HG02870 (cell line): ENCODE measurements around the gene FAM120B.
"Not testable (repeated sequence)": the region's sequence is repeated elsewhere in the genome, so short reads cannot be mapped to it uniquely, and the experiment has no call there.

ENCODE experiments used
- ATAC-seq: cut with Tn5 transposase; IDR thresholded peaks from one replicate; pipeline ENCODE4 v1.9.1; 2021; ENCODE audit warnings: mild to moderate bottlenecking, moderate library complexity; ENCODE audit not compliant: unreplicated experiment

Gene FAM120B, protein sequence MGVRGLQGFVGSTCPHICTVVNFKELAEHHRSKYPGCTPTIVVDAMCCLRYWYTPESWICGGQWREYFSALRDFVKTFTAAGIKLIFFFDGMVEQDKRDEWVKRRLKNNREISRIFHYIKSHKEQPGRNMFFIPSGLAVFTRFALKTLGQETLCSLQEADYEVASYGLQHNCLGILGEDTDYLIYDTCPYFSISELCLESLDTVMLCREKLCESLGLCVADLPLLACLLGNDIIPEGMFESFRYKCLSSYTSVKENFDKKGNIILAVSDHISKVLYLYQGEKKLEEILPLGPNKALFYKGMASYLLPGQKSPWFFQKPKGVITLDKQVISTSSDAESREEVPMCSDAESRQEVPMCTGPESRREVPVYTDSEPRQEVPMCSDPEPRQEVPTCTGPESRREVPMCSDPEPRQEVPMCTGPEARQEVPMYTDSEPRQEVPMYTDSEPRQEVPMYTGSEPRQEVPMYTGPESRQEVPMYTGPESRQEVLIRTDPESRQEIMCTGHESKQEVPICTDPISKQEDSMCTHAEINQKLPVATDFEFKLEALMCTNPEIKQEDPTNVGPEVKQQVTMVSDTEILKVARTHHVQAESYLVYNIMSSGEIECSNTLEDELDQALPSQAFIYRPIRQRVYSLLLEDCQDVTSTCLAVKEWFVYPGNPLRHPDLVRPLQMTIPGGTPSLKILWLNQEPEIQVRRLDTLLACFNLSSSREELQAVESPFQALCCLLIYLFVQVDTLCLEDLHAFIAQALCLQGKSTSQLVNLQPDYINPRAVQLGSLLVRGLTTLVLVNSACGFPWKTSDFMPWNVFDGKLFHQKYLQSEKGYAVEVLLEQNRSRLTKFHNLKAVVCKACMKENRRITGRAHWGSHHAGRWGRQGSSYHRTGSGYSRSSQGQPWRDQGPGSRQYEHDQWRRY

DNA sequence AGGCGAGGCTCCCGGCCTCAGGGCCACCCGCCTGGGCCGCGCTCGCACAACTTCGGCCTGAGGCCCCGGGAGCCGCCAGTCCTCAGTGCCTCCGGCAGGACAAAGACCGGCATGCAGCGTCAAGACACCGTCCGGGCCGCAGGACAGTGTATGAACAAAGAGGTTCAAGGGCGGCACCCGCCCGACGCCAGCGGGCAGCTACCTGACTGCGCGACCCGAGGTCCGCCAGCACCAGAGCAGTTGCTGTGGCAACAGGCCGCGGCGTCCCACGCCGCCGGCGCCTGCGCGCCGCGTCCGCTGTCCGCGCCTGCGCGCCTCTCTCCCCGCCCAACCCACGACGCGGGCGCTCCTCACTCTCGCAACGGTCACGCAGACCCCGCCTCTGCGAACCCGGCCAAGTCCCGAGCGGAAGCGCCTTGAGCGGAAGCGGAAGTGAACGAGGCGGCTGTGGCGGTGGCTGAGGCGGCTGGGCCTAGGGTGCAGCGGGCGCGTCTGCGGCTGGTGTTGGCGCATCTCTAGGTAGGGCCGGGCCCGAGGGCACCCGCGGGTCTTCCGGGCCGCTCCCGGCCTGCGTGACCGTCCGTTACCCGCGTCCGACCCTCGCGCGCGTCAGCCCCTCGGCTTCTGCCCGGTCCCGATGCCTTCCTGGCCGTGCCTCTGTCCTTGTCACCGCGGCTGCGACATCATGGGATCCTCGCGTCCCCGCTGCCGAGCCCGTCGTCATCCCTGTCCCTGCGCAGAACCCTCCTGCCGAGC is at the start of gene FAM120B:
FAM120B (plus strand) TSS at position 435 of the 756 bp plus-strand sequence. CDS start 10,633 bp downstream, outside the sequence.
- peak; percentile 97 for ATAC-seq

DNA sequence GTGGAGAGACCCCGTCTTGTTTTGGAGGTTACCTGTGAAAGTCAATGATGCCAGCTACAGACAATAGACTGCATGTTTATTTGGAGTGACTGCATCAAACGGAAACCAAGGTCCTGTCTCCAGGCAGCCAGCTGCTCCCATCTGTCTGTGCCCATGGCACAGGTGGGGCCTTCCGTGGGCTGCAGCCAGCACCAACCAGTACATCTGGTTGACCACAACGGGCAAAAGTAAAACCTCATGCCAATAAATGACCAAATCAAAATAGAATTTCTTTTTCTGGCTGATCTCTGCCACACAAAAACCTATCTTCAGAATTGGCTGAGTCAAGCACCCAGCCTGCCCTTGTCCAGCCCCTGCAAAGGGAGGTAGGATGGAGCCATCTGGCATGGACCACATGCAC is 49.2 kb upstream of the FAM120B start:
- ATAC-seq = no peak

DNA sequence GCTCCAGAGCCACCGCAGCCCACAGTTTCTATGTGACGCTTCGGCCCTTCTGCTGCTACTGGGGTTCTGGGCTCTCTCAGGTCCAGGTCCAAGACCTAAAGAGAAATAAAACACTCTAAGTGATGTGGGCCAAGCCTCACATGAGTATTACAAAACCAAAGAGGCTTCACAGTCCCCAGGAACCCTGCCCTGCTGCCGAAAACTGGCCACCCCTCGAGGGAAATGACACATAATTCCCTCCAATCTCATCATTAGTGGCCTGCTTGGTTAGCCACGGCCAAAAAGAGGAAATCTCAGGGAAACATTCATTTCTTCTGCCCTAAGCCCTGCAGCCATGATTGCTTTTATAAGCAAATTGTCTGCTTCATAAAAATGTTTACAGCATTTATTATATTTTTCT is 48.2 kb upstream of the FAM120B start:
- ATAC-seq = no peak

DNA sequence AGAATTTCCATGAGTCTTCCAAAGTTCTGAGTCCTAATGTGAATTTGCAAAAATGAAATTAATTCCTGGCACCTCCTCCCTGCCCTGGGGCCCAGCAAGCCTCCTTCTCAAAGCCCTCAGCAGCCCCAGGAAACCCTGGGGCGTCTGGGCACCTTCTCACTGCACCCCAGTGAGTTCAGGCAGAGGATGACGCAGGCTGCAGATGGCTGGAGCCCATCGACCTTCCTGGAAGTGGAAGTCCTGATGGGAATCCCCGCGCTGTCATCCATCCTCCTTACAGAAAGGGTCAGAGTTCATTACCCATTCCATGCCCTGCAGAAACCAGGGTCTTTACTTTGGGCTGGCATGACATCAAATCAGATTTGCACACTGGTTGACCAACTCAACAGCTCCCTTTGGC is 47.3 kb upstream of the FAM120B start:
- ATAC-seq = no peak

DNA sequence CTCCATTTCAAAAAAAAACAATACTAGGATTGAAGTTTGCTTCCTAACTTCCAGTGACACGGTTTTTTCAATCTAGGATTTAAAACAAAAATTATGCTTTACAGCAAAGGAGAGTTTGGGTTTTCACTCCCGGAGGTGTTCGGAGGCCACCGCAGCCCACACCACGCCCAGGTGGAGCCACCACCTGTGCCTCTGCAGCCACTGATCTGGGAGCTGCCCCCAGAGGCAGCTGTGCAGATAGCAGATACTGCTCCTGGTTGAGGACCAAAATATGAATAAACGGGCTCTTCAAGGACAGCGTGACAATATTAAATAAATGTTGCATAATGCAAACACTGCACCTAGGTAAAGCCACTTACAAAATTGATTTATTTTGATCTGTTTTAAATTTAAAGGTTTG is 45.9 kb upstream of the FAM120B start:
- no peak for ATAC-seq

DNA sequence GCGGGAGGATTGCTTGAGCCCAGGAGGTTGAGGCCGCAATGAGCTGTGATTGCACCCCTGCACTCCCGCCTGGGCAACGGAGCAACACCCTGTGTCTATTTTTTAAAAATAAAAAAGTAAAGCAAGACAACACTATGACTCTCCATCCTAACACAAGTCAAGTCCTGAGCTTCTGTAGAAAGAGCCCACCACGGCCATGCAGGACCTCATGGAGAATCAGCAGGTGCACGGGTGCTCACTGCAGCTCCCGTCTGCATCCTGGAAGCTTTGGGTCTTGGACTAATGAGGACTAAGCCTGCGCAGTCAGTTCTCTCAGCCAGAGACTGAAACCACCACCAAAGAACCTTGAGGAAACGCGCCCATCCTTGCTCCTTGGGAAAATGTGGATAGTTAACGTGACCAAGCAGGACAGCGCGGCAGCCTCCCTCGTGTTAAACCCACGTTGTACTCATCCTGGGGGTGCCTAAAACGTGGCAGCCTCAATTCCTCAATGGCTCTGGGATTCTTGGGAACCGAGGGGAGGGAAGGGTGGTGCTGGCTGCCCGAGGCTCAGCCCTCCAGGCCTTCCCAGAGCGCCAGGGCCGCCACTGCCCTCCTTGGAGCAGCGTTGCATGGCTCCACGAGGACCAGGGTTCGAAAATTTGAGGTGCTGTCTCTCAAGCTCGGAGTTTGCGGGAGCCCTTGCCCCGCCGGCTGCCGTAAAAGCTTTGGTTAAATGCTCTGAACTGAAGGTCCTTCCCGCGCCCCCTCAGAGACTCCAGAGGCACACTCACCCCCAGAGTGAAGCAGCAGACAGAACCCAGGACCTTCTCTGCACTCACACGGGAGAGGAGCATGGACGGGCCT is 44.7 kb upstream of the FAM120B start:
- ATAC-seq = no peak

DNA sequence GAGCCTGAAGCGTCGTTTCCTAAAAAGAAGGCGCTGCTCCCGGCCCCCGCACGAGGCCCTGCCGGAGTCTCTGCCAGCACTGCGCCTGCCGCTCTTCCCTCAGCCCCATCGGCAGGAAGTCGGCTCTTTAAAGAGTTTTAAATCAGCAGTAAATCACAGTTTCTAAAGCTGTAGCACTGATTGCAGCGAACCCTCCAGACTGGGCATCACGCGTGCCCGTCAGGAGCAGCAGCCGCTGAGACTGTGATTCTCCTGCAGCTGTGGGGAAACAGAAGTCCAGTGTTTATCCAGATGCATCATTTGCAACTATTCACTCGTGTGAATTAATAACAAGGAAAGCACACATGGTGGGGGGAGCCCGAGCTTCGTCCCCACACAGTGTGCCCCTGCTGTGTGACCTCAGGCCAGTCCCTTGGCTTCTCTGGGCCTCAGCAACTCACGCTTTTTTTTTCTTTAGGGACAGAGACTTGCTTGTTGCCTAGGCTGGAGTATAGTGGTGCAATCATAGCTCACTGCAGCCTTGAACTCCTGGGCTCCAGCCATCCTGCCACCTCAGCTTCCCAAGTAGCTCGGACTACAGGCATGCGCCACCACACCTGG is 44.0 kb upstream of the FAM120B start:
- ATAC-seq = no peak

DNA sequence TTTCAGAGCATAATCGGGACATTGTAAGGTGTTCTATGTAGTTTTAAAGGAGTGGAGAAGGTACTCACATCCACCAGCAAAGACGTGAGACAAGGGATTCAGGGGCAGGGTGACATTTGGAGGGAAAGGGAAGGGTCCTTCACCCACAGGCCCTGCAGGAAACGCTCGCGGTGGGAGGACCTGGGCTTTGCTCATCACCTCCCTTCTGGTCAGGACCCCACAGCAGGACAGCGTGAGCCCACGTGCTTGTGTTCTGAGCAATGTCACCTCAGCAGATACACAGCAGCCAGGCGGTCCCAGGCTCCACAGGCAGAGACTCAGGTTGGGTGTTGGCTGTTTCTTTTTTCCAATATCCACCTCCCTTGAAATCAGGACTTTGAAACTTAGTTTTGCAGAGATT is 43.1 kb upstream of the FAM120B start:
- no peak for ATAC-seq

DNA sequence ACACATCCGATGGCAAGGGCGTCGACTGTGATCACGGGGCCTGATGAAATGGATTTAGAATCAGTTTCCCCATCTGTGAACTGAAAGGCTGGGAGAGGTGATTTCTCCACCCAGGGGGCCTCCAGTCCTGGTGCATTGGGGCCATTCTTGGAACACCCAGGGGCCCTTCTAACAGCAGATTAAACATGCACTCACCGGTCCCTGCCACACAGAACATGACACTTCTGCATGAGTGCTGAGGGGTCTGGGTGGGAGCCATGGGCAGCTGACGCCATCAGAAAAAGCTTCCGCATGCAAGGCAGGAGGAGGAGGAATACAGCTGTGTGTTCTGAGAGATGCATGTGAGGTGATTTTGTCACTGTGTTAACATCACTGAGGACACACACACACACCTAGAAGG is 42.5 kb upstream of the FAM120B start:
- ATAC-seq = no peak

DNA sequence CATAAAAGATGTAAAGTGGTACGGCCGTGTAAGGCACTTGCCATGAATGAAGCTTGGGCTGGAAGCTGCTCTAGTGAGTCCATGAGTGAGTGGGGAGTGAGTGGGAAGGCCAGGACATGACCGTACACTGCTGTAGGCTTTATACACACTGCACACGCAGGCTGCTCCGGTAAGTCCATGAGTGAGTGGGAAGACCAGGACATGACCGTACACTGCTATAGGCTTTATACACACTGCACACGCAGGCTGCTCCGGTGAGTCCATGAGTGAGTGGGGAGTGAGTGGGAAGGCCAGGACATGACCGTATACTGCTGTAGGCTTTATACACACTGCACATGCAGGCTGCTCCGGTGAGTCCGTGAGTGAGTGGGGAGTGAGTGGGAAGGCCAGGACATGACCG is 41.9 kb upstream of the FAM120B start:
- not testable (repeated sequence) for ATAC-seq

DNA sequence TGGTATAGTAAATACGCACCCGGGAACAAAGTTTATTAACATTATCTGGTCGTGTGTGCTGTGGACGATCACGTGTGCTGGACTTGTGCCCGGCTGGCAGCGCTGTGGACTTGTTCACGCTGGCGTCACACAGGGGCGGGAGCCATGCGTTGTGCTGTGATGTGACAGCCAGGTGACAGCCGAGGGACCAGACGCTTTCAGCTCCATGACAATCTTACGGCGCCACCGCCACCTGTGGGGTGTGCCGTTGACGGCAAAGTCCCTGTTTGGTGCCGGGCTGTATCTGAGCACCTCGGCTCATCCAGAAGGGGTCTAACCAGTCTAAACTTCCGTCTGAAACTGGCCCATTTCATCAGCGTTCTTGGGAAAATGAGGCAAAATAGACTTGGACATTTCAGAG is 40.9 kb upstream of the FAM120B start:
- ATAC-seq = no peak

DNA sequence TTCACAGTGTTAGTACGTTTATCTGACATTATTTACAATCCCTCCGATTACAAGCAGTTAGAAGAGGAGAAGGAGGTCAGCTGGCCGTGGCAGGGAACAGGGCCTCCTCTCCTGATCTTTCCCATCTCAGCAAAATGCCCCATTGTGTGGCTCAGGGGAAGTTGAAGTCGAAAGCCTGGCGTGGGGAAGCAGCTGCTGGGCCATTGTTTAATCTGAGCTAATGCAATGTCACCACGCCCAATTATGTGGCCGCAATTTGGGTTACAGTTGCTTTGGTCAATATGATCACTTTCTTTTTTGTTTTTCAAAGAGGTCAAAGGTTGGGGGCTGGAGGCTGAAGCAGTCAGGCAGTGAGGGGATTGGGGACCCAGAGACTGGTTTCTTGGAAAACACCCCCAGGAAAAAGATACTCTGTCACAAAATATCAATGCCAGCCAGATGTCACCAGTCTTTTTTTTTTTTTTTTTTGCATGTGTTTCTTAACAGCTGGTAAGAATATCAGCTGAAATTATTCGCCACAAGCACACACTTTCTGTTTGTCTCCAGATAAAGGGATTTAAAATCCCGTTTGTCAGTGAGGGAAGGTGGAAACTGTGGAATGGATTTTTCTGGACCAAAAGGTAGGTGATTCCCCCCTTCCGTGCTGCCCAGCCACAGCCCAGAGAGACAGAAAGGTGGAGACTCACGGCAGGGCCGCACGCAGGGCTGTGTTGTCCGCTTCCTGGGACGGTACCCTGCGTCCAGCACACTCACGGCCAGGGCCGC is 40.3 kb upstream of the FAM120B start:
- ATAC-seq = no peak

DNA sequence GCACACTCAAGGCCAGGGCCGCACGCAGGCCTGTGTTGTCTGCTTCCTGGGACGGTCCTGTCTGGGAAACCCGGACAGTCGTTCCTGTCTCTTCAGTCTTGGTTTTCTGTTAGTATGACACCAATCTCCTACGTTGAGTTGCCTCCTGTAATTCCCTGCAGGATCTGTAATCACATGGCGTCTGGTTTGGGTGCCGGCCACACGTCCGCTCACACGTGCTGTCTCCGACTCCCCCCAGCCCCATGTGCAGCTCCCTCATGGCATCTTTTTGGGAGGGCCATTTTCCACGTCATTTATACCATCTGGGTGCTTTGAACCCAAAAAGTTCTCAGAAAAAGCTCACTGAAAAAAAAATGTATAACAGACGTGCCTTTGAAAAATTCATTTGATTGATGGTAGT is 38.9 kb upstream of the FAM120B start:
- ATAC-seq = no peak

DNA sequence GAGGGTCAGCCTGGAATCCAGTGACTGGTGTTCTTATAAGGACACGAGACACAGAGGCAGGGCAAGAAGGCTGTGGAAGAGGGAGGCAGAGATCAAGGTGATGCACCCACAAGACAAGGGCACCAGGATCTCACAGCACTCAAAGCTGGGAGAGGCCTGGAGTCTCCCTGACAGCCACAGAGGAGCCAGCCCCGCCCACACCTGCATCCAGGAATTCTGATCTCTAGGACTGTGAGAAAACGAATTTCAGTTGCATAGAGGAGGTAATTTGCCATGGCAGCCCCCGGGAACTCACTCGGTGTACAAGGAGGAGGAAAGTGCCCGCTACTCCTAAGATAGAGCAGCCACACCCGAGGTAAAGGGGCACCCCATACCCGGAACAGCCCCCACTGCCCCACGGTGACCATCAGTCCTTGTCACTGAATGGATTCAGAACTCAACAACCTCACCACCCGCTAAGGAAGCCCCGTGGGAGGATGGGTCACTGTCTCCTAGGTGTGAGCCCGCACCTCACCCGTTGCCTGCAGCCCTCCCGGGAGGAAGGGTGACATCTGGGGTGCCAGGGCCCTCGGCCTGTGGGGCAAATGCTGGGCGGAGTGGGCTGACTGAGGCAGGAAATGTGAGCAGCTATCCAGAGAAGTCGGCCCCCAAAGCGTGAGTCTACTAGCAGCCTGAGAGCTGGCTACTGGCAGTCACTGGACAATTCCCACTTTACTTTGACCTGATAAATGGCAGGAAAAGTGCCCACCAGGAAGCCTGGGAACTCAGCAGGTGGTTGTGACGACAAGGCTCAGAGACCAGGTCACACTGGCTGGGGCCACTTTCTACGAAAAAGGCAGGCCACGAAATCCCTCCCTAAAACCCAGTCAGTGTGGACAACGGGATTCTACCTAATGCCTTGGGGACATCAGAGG is 38.1 kb upstream of the FAM120B start:
- no peak for ATAC-seq

DNA sequence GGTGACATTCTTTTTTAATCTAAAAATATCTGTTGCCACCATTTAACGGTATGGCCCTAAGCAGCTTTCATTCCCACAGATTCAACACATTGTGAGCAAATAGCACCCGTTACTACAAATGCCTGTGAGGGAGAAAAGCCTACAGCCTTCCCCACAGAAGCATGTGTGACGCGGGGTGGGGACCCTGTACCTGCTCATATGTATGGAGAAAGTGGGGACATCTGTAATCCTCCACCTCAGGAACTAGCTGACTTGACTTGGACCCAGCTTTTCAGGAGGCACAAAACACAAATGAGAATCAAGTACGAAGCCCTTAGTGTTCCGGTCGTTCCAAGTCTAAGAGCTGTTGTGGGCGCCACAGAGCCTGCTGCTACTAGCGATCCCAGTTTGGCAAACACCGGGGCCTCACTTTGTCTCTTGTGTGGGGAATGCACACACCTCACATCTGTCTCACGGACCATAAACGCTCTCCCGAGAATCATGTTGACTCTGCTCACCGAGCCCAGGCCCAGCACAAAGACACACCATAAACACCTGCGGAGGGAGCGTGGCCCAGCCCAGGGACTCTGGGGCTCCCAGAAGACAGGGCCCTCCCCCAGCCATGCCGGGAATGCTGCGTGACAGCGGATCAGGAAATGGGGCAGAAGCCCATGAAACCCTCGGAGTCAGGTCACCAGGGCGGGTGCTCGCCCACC is 37.3 kb upstream of the FAM120B start:
- ATAC-seq = no peak

DNA sequence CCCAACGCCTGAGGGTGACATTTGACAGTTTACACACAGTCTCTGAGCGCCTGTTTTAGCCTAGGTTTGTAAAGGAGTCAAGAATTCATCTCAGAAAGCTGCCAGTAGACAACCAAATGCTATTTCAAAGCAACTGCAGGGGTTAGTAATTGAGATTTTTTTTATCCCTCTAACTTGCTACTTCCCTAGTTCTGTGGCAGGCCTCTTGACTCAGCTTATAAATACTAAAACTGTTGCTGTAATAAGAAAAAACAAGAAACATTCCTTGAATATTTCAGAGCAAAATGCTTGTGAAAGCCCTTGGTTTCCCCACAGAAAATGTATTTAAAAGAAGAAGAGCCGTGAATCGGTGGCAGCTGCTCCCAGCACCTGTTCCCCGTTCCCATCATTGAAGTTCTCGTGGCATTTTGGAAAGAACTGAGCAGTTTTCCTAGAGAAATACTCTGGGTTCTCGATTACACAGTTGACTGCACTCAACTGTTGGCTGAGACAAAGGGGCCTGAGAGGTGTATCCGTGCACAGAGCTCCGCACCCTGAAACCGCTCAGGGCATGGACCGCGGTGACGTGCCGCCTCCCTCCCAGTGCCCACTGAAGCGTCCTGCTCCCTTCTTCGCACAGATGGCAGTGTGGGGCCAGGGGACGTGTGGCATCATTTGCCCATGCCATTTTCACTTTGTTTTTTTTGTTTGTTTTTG is 36.6 kb upstream of the FAM120B start:
- ATAC-seq = no peak

DNA sequence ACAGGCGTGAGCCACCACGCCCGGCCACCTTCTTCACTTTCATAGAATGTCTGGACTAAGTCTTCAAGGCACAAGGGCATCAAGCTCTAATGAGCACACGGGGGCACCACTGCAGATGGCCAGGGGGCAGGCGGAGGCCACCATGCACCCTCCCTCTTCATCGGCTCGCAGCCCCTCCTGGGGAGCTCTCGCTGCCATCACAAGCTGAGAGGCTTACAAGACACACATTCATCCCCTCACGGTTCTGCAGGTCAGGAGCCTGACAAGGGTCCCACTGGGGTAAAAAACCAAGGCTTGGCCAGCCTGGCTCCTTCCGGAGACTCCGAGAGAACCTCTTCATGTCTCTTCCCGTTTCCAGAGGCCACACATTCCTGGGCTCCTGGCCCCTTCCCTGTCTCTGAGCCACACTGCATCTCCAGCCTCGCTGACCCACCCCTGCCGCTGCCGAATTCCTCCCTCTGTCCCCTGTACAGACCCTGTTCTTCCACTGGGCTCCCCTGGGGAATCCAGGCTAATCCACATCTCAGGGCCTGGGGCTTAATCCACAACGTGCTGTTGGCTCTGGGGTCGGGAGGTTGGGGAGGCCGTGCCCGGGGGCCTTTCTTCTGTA is 35.5 kb upstream of the FAM120B start:
- no peak for ATAC-seq
